ENCODE results near the gene ATE1. TPM values are rescaled to one million over a fixed set of nuclear protein-coding genes. Genes with fewer than 3 reads are reported as not detected.

Gene ATE1
- total RNA-seq, 1 donor from 2014 or later = 24.2 TPM

DNA sequence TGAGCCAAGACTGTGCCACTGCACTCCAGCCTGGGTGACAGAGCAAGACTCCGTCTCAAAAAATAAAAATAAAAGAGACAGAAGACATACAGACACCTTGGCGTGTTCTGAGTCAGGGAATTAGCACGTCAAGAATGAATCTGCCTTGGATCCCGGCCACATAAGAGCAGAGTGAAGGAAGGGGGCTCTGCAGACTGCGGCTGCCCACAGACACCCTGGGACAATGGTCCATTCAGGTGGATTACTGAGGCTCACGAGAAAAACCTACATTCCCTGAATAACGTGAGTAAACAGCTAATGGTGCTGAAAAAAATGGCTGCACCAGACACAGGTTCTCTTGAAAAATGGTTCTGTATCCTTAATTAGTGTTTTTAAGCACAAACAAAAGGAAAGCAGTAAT is 229.5 kb downstream of the ATE1 start:
- no peaks in the 10 kb centered on the region for H3K27me3 Mint-ChIP-seq (ENCODE audit: low read depth)
- H3K36me3 Mint-ChIP-seq (ENCODE audit: low read depth) = peaks cover 2% of the 10 kb centered on the region
- no peak overlapping the region for H3K27ac Mint-ChIP-seq (ENCODE audit: unreplicated experiment)
- no peak overlapping the region for H3K4me3 Mint-ChIP-seq (ENCODE audit: unreplicated experiment)
- H3K9me3 Mint-ChIP-seq (ENCODE audit: low read depth) = peaks cover 4% of the 10 kb centered on the region
- TF ChIP-seq, protein P1, sequence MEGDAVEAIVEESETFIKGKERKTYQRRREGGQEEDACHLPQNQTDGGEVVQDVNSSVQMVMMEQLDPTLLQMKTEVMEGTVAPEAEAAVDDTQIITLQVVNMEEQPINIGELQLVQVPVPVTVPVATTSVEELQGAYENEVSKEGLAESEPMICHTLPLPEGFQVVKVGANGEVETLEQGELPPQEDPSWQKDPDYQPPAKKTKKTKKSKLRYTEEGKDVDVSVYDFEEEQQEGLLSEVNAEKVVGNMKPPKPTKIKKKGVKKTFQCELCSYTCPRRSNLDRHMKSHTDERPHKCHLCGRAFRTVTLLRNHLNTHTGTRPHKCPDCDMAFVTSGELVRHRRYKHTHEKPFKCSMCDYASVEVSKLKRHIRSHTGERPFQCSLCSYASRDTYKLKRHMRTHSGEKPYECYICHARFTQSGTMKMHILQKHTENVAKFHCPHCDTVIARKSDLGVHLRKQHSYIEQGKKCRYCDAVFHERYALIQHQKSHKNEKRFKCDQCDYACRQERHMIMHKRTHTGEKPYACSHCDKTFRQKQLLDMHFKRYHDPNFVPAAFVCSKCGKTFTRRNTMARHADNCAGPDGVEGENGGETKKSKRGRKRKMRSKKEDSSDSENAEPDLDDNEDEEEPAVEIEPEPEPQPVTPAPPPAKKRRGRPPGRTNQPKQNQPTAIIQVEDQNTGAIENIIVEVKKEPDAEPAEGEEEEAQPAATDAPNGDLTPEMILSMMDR (IDR thresholded peaks at IDR 0.05) = no peak
- DNase-seq (ENCODE audit: low spot score) = no peak
- H3K4me1 Mint-ChIP-seq (ENCODE audit: low read depth) = peaks cover 15% of the 10 kb centered on the region

DNA sequence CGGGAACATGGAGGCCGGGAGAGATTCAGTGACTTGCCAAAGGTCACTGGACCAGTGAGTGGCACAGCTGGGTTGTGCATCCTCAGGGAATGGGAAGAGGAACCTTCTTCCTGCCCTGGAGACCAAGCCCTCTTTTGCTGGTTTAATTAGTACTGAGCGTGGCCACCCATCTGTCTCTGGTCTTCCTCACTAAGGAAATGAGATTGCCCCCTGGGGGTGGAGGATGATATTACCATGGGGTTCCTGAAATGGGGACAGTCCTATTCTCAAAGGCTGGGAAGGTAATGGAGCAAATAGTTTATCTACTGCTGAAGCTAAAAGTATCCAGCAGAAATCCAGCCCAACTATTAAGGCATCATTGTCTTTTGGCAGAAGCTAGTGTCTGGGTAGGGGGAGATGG is 231.0 kb downstream of the ATE1 start:
- no peak overlapping the region for H3K27ac Mint-ChIP-seq (ENCODE audit: unreplicated experiment)
- H3K9me3 Mint-ChIP-seq (ENCODE audit: low read depth) = peaks cover 4% of the 10 kb centered on the region
- TF ChIP-seq, protein P1 (IDR thresholded peaks at IDR 0.05) = peak; percentile 69
- H3K36me3 Mint-ChIP-seq (ENCODE audit: low read depth) = peaks cover 2% of the 10 kb centered on the region
- peaks cover 2% of the 10 kb centered on the region for H3K27me3 Mint-ChIP-seq (ENCODE audit: low read depth)
- no peak for DNase-seq (ENCODE audit: low spot score)
- peaks cover under 1% of the 10 kb centered on the region for H3K4me1 Mint-ChIP-seq (ENCODE audit: low read depth)
- H3K4me3 Mint-ChIP-seq (ENCODE audit: unreplicated experiment) = no peak overlapping the region

GRCh38 chr10:121695731-121696464 is 231.9 kb downstream of the ATE1 start:
- Mint-ChIP-seq H3K4me1 (ENCODE audit: low read depth) (no peaks in the 10 kb centered on the region), H3K4me3 (ENCODE audit: unreplicated experiment) (no peak overlapping the region), H3K27ac (ENCODE audit: unreplicated experiment) (no peak overlapping the region), H3K9me3 (ENCODE audit: low read depth) (peaks cover 4% of the 10 kb centered on the region), H3K36me3 (ENCODE audit: low read depth) (peaks cover 2% of the 10 kb centered on the region), H3K27me3 (ENCODE audit: low read depth) (peaks cover 2% of the 10 kb centered on the region)
- DNase-seq (ENCODE audit: low spot score) = no peak
- TF ChIP-seq, protein P1 (IDR thresholded peaks at IDR 0.05) = no peak

GRCh38 chr10:121694966-121695643 is 232.7 kb downstream of the ATE1 start:
- H3K4me1 Mint-ChIP-seq (ENCODE audit: low read depth) = no peaks in the 10 kb centered on the region
- H3K27ac Mint-ChIP-seq (ENCODE audit: unreplicated experiment) = no peak overlapping the region
- DNase-seq (ENCODE audit: low spot score) = no peak
- peaks cover 2% of the 10 kb centered on the region for H3K27me3 Mint-ChIP-seq (ENCODE audit: low read depth)
- no peak overlapping the region for H3K4me3 Mint-ChIP-seq (ENCODE audit: unreplicated experiment)
- peaks cover 2% of the 10 kb centered on the region for H3K36me3 Mint-ChIP-seq (ENCODE audit: low read depth)
- H3K9me3 Mint-ChIP-seq (ENCODE audit: low read depth) = no peaks in the 10 kb centered on the region
- TF ChIP-seq, protein P1 (IDR thresholded peaks at IDR 0.05) = no peak

DNA sequence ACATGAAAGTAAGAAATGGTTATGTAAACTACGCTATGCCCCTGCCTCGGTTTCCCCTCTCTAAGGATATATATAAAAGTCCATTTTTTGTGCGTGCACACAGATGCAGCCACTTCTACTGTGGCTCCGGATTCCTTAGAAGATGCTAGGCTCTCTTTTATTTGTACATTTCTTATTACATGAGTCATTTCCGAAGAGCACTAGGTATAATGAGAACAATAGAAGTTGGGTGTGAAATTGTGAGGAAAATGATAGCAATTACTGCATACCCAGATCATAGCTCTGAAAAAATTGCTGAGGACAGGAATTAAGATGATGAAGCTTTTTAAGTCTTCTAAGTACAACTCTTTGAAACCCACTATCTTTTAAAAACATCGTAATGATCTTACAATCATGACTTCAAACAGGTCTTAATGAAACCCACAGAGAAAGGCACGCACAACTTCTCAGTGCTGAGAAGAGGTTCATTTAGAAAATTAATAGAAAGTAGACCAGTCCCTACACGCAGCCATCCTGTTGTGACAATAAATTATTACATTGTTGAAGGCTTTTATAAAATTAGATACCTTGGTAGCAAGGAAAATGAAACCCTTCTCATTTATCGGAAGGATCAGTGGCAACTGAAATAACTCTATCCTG is 233.4 kb downstream of the ATE1 start:
- H3K4me3 Mint-ChIP-seq (ENCODE audit: unreplicated experiment) = no peak overlapping the region
- TF ChIP-seq, protein P1 (IDR thresholded peaks at IDR 0.05) = no peak
- peaks cover 4% of the 10 kb centered on the region for H3K27me3 Mint-ChIP-seq (ENCODE audit: low read depth)
- H3K27ac Mint-ChIP-seq (ENCODE audit: unreplicated experiment) = no peak overlapping the region
- H3K36me3 Mint-ChIP-seq (ENCODE audit: low read depth) = peaks cover 2% of the 10 kb centered on the region
- no peaks in the 10 kb centered on the region for H3K4me1 Mint-ChIP-seq (ENCODE audit: low read depth)
- no peak for DNase-seq (ENCODE audit: low spot score)
- no peaks in the 10 kb centered on the region for H3K9me3 Mint-ChIP-seq (ENCODE audit: low read depth)

All from chondrocyte (in vitro differentiated cells).